ENCODE data around the gene EFCAB11. TPM values are rescaled to one million over a fixed set of nuclear protein-coding genes. Genes with fewer than 3 reads are reported as not detected.
"Not testable (repeated sequence)": the region's sequence is repeated elsewhere in the genome, so short reads cannot be mapped to it uniquely, and the experiment has no call there.

The EFCAB11 gene
- polyA plus RNA-seq, 3 donors: 2.0 to 4.3 (median 2.1) TPM

DNA sequence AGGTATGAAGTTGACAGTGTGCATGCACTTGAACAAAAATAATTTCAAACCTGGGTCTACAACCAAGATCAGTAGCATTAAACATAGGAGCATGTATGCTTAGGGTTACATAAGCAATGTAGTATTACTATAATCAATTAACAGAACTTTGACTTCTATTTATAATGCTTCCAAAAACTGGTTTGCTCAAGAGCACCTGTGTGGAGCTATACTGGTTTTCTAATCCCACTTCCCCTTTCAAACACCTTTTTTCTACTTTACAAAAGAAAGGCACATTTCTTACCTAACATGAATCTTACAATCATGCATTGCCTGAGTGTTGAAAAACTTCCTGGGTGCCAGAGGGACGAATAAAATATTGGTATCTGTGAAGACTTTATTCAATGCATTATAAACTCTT is 72.7 kb downstream of the EFCAB11 start:
- Histone ChIP-seq H3K79me2 (ENCODE audit: insufficient read depth, low read length) (no peaks in the 10 kb centered on the region), H3K9me3 (replicated peaks in 1 of 2; ENCODE audit: control insufficient read depth in 1 of 2, insufficient read depth in 1 of 2, low read length in 2 of 2) (no peaks in the 10 kb centered on the region), H3K36me3 (replicated peaks in 1 of 2; ENCODE audit: control insufficient read depth in 1 of 2, insufficient read depth in 2 of 2, low read length in 2 of 2) (no peaks in the 10 kb centered on the region), H3K4me3 (replicated peaks in 1 of 3; ENCODE audit: low read depth in 2 of 3, low read length in 3 of 3) (no peak overlapping the region), H3K27ac (ENCODE audit: low read depth in 1 of 2, low read length in 2 of 2) (no peak overlapping the region), H3K4me1 (ENCODE audit: control insufficient read depth in 1 of 2, insufficient read depth in 2 of 2, low read length in 2 of 2) (no peaks in the 10 kb centered on the region), H3K9ac (ENCODE audit: insufficient read depth, low read length, poor library complexity, severe bottlenecking) (no peak overlapping the region), H3K27me3 (ENCODE audit: control insufficient read depth in 2 of 2, insufficient read depth in 2 of 2, low read length in 2 of 2) (no peaks in the 10 kb centered on the region), H3K4me2 (replicated peaks; ENCODE audit: extremely low read depth, low read length, poor library complexity, severe bottlenecking) (no peak overlapping the region), H2AFZ (ENCODE audit: insufficient read depth, low read depth, low read length, poor library complexity, severe bottlenecking) (no peak overlapping the region), H4K20me1 (ENCODE audit: insufficient read depth, low read length) (no peaks in the 10 kb centered on the region)
- TF ChIP-seq, protein P1, sequence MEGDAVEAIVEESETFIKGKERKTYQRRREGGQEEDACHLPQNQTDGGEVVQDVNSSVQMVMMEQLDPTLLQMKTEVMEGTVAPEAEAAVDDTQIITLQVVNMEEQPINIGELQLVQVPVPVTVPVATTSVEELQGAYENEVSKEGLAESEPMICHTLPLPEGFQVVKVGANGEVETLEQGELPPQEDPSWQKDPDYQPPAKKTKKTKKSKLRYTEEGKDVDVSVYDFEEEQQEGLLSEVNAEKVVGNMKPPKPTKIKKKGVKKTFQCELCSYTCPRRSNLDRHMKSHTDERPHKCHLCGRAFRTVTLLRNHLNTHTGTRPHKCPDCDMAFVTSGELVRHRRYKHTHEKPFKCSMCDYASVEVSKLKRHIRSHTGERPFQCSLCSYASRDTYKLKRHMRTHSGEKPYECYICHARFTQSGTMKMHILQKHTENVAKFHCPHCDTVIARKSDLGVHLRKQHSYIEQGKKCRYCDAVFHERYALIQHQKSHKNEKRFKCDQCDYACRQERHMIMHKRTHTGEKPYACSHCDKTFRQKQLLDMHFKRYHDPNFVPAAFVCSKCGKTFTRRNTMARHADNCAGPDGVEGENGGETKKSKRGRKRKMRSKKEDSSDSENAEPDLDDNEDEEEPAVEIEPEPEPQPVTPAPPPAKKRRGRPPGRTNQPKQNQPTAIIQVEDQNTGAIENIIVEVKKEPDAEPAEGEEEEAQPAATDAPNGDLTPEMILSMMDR (IDR thresholded peaks at IDR 0.05): no peak
- Mint-ChIP-seq H3K36me3 (no peaks in the 10 kb centered on the region), H3K4me1 (peaks cover 6% of the 10 kb centered on the region), H3K4me3 (no peak overlapping the region), H3K9me3 (peaks cover 0 to 3% (median 0%) of the 10 kb centered on the region in 7 donors), H3K27ac (no peak overlapping the region), H3K27me3 (ENCODE audit: low read depth in 3 of 3) (no peaks in the 10 kb centered on the region)
- DNase-seq: no peak
- intact Hi-C loops (cut with micrococcal nuclease): no loop called here
- WGBS (ENCODE audit: insufficient coverage): no CpG with 5 or more reads among the region's 1 CpG

DNA sequence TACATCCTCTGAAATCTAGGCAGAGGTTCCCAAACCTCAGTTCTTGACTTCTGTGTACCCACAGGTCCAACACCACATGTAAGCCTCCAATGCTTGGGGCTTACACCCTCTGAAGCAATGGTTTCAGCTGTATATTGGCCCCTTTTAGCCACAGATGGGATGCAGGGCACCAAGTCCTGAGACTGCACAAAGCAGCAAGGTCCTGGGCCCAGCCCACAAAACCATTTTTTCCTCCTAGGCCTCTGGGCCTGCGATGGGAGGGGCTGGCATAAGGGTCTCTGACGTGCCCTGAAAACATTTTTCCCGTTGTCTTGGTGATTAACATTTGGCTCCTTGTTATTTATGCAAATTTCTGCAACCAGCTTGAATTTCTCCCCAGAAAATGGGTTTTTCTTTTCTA is 80.4 kb downstream of the EFCAB11 start:
- H3K27me3 ChIP-seq (ENCODE audit: control insufficient read depth in 2 of 2, insufficient read depth in 2 of 2, low read length in 2 of 2); H3K79me2 ChIP-seq (ENCODE audit: insufficient read depth, low read length); H3K9ac ChIP-seq (ENCODE audit: insufficient read depth, low read length, poor library complexity, severe bottlenecking); H3K27ac Mint-ChIP-seq; DNase-seq; H3K27ac ChIP-seq (ENCODE audit: low read depth in 1 of 2, low read length in 2 of 2); H3K36me3 ChIP-seq (replicated peaks in 1 of 2; ENCODE audit: control insufficient read depth in 1 of 2, insufficient read depth in 2 of 2, low read length in 2 of 2); intact Hi-C loops (cut with micrococcal nuclease); H3K4me1 Mint-ChIP-seq; H3K4me3 Mint-ChIP-seq; H2AFZ ChIP-seq (ENCODE audit: insufficient read depth, low read depth, low read length, poor library complexity, severe bottlenecking); H3K27me3 Mint-ChIP-seq (ENCODE audit: low read depth in 3 of 3); H3K4me1 ChIP-seq (ENCODE audit: control insufficient read depth in 1 of 2, insufficient read depth in 2 of 2, low read length in 2 of 2); H3K4me2 ChIP-seq (replicated peaks; ENCODE audit: extremely low read depth, low read length, poor library complexity, severe bottlenecking); H3K36me3 Mint-ChIP-seq; H4K20me1 ChIP-seq (ENCODE audit: insufficient read depth, low read length); H3K4me3 ChIP-seq (replicated peaks in 1 of 3; ENCODE audit: low read depth in 2 of 3, low read length in 3 of 3): not testable (repeated sequence)
- WGBS (ENCODE audit: insufficient coverage): 94% methylated on average over 3 of the region's 3 CpGs
- peaks cover 16 to 29% (median 23%) of the 10 kb centered on the region in 7 donors for H3K9me3 Mint-ChIP-seq
- H3K9me3 ChIP-seq (replicated peaks in 1 of 2; ENCODE audit: control insufficient read depth in 1 of 2, insufficient read depth in 1 of 2, low read length in 2 of 2): peaks cover 8 to 19% of the 10 kb centered on the region in 2 donors
